ENCODE measurements around the gene DENND1A. TPM values are rescaled to one million over a fixed set of nuclear protein-coding genes. Genes with fewer than 3 reads are reported as not detected.

DENND1A gene
- total RNA-seq, 1 experiment from 2014 or later = 7.2 TPM

- Histone ChIP-seq H3K27ac (no peak overlapping the region), H3K4me3 (no peak overlapping the region), H3K36me3 (no peaks in the 10 kb centered on the region), H3K27me3 (replicated peaks) (no peaks in the 10 kb centered on the region), H3K9me3 (replicated peaks) (no peaks in the 10 kb centered on the region), H3K4me1 (replicated peaks) (no peaks in the 10 kb centered on the region)
- no peak for DNase-seq (ENCODE audit: low read depth in 1 of 2, low spot score in 2 of 2)
Measured at GRCh38 chr9:123513554-123513953, 416.4 kb downstream of the DENND1A start.

GRCh38 chr9:123511326-123512277, 418.3 kb downstream of the DENND1A start:
- Histone ChIP-seq H3K4me3 (no peak overlapping the region), H3K36me3 (no peaks in the 10 kb centered on the region), H3K27ac (no peak overlapping the region), H3K4me1 (replicated peaks) (no peaks in the 10 kb centered on the region), H3K9me3 (replicated peaks) (no peaks in the 10 kb centered on the region), H3K27me3 (replicated peaks) (no peaks in the 10 kb centered on the region)
- DNase-seq (ENCODE audit: low read depth in 1 of 2, low spot score in 2 of 2) = no peak

GRCh38 chr9:123509646-123510045, 420.3 kb downstream of the DENND1A start:
- H3K36me3 ChIP-seq = no peaks in the 10 kb centered on the region
- DNase-seq (ENCODE audit: low read depth in 1 of 2, low spot score in 2 of 2) = no peak
- H3K27me3 ChIP-seq (replicated peaks) = no peaks in the 10 kb centered on the region
- H3K4me3 ChIP-seq = no peak overlapping the region
- H3K9me3 ChIP-seq (replicated peaks) = no peaks in the 10 kb centered on the region
- no peaks in the 10 kb centered on the region for H3K4me1 ChIP-seq (replicated peaks)
- H3K27ac ChIP-seq = no peak overlapping the region

- Histone ChIP-seq H3K36me3 (no peaks in the 10 kb centered on the region), H3K4me3 (no peak overlapping the region), H3K9me3 (replicated peaks) (no peaks in the 10 kb centered on the region), H3K27ac (no peak overlapping the region), H3K4me1 (replicated peaks) (no peaks in the 10 kb centered on the region), H3K27me3 (replicated peaks) (no peaks in the 10 kb centered on the region)
- DNase-seq (ENCODE audit: low read depth in 1 of 2, low spot score in 2 of 2) = no peak
Measured at GRCh38 chr9:123508048-123508447, 421.9 kb downstream of the DENND1A start.

- no peaks in the 10 kb centered on the region for H3K4me1 ChIP-seq (replicated peaks)
- H3K36me3 ChIP-seq = no peaks in the 10 kb centered on the region
- DNase-seq (ENCODE audit: low read depth in 1 of 2, low spot score in 2 of 2) = no peak
- no peak overlapping the region for H3K4me3 ChIP-seq
- no peak overlapping the region for H3K27ac ChIP-seq
- H3K9me3 ChIP-seq (replicated peaks) = no peaks in the 10 kb centered on the region
- no peaks in the 10 kb centered on the region for H3K27me3 ChIP-seq (replicated peaks)
Measured at GRCh38 chr9:123505496-123505895, 424.4 kb downstream of the DENND1A start.

GRCh38 chr9:123500336-123500735, 429.6 kb downstream of the DENND1A start:
- Histone ChIP-seq H3K36me3 (no peaks in the 10 kb centered on the region), H3K27me3 (replicated peaks) (no peaks in the 10 kb centered on the region), H3K4me3 (no peak overlapping the region), H3K27ac (no peak overlapping the region), H3K4me1 (replicated peaks) (no peaks in the 10 kb centered on the region), H3K9me3 (replicated peaks) (no peaks in the 10 kb centered on the region)
- no peak for DNase-seq (ENCODE audit: low read depth in 1 of 2, low spot score in 2 of 2)

GRCh38 chr9:123497830-123498229, 432.1 kb downstream of the DENND1A start:
- Histone ChIP-seq H3K27ac (no peak overlapping the region), H3K27me3 (replicated peaks) (no peaks in the 10 kb centered on the region), H3K4me1 (replicated peaks) (no peaks in the 10 kb centered on the region), H3K4me3 (no peak overlapping the region), H3K36me3 (no peaks in the 10 kb centered on the region), H3K9me3 (replicated peaks) (no peaks in the 10 kb centered on the region)
- no peak for DNase-seq (ENCODE audit: low read depth in 1 of 2, low spot score in 2 of 2)

GRCh38 chr9:123495731-123496130, 434.2 kb downstream of the DENND1A start:
- no peaks in the 10 kb centered on the region for H3K36me3 ChIP-seq
- no peaks in the 10 kb centered on the region for H3K9me3 ChIP-seq (replicated peaks)
- no peaks in the 10 kb centered on the region for H3K4me1 ChIP-seq (replicated peaks)
- H3K4me3 ChIP-seq = no peak overlapping the region
- no peaks in the 10 kb centered on the region for H3K27me3 ChIP-seq (replicated peaks)
- no peak for DNase-seq (ENCODE audit: low read depth in 1 of 2, low spot score in 2 of 2)
- no peak overlapping the region for H3K27ac ChIP-seq

GRCh38 chr9:123493627-123494026, 436.3 kb downstream of the DENND1A start:
- no peak overlapping the region for H3K4me3 ChIP-seq
- H3K27ac ChIP-seq = no peak overlapping the region
- H3K4me1 ChIP-seq (replicated peaks) = no peaks in the 10 kb centered on the region
- DNase-seq (ENCODE audit: low read depth in 1 of 2, low spot score in 2 of 2) = no peak
- no peaks in the 10 kb centered on the region for H3K9me3 ChIP-seq (replicated peaks)
- H3K36me3 ChIP-seq = no peaks in the 10 kb centered on the region
- H3K27me3 ChIP-seq (replicated peaks) = no peaks in the 10 kb centered on the region

- Histone ChIP-seq H3K4me3 (no peak overlapping the region), H3K27me3 (replicated peaks) (no peaks in the 10 kb centered on the region), H3K9me3 (replicated peaks) (no peaks in the 10 kb centered on the region), H3K27ac (no peak overlapping the region), H3K36me3 (no peaks in the 10 kb centered on the region), H3K4me1 (replicated peaks) (no peaks in the 10 kb centered on the region)
- no peak for DNase-seq (ENCODE audit: low read depth in 1 of 2, low spot score in 2 of 2)
Measured at GRCh38 chr9:123490688-123491087, 439.2 kb downstream of the DENND1A start.

- no peak for DNase-seq (ENCODE audit: low read depth in 1 of 2, low spot score in 2 of 2)
Measured at GRCh38 chr9:123488722-123489321, 441.1 kb downstream of the DENND1A start.

GRCh38 chr9:123487944-123488548, 441.9 kb downstream of the DENND1A start:
- Histone ChIP-seq H3K36me3 (no peaks in the 10 kb centered on the region), H3K27ac (no peak overlapping the region), H3K4me3 (no peak overlapping the region), H3K27me3 (replicated peaks) (no peaks in the 10 kb centered on the region), H3K4me1 (replicated peaks) (no peaks in the 10 kb centered on the region), H3K9me3 (replicated peaks) (no peaks in the 10 kb centered on the region)
- DNase-seq (ENCODE audit: low read depth in 1 of 2, low spot score in 2 of 2) = no peak

More at GRCh38 chr9:123488722-123489321, 441.1 kb downstream of the DENND1A start:
- Histone ChIP-seq H3K27me3 (replicated peaks) (no peaks in the 10 kb centered on the region), H3K9me3 (replicated peaks) (no peaks in the 10 kb centered on the region), H3K27ac (no peak overlapping the region), H3K36me3 (no peaks in the 10 kb centered on the region), H3K4me3 (no peak overlapping the region), H3K4me1 (replicated peaks) (no peaks in the 10 kb centered on the region)

GRCh38 chr9:123486431-123486830, 443.5 kb downstream of the DENND1A start:
- Histone ChIP-seq H3K4me1 (replicated peaks) (no peaks in the 10 kb centered on the region), H3K4me3 (no peak overlapping the region), H3K36me3 (no peaks in the 10 kb centered on the region), H3K27ac (no peak overlapping the region), H3K27me3 (replicated peaks) (no peaks in the 10 kb centered on the region), H3K9me3 (replicated peaks) (no peaks in the 10 kb centered on the region)
- DNase-seq (ENCODE audit: low read depth in 1 of 2, low spot score in 2 of 2) = no peak

GRCh38 chr9:123485216-123485615, 444.7 kb downstream of the DENND1A start:
- no peaks in the 10 kb centered on the region for H3K27me3 ChIP-seq (replicated peaks)
- H3K36me3 ChIP-seq = no peaks in the 10 kb centered on the region
- DNase-seq (ENCODE audit: low read depth in 1 of 2, low spot score in 2 of 2) = no peak
- no peak overlapping the region for H3K27ac ChIP-seq
- H3K9me3 ChIP-seq (replicated peaks) = no peaks in the 10 kb centered on the region
- no peaks in the 10 kb centered on the region for H3K4me1 ChIP-seq (replicated peaks)
- no peak overlapping the region for H3K4me3 ChIP-seq
